Prostate gland (tissue), 2 donors: ENCODE results near the gene BAIAP3.

ENCODE experiments used
- POLR2AphosphoS5 ChIP-seq: sonication (generic); formaldehyde crosslinking; IDR thresholded peaks from one replicate; pipeline ENCODE4 v1.6.1; 2017; ENCODE audit warnings: antibody characterized with exemption
- TF ChIP-seq, protein P1 (sequence below), 4 experiments: fragments of 200-600 bp in 2 of 4; fragments of 450-650 bp in 2 of 4; sonication (generic) in 2 of 4; IDR thresholded peaks; 1 replicate in 3 of 4; 2 replicates in 1 of 4; pipeline ENCODE4 v1.5.1; 2016 to 2019; ENCODE audit warnings: antibody characterized with exemption in 4 of 4, mild to moderate bottlenecking in 2 of 4, moderate library complexity in 2 of 4

DNA sequence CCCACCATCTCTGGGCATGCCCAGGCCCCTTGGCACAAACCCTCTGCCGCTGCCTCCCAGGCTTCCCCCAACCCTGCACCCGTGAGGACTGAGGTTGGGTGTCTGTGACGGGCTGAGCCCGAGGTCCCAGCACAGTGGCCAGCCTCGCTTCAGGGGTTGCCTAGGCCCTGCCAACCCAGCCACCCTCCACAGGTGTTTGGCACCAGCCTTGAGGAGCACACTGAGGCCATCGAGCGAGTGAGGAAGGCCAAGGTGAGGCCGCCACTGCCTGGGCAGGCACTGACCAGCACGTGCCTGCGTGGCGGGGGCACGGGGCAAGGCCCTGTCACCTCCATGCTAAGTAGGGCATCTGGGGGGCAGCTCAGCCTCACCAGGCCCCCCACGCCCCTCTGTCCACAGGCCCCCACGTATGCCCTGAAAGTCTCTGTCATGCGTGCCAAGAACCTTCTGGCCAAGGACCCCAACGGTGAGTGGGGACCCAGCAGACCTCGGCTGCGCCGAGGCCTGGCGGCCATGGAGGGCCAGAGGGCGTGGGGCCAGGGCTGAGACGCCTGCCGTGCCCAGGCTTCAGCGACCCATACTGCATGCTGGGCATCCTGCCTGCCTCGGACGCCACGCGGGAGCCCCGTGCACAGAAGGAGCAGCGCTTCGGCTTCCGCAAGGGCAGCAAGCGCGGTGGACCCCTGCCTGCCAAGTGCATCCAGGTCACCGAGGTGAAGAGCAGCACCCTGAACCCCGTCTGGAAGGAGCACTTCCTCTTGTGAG, 7.5 kb downstream of the BAIAP3 start:
- TF ChIP-seq, protein P1, sequence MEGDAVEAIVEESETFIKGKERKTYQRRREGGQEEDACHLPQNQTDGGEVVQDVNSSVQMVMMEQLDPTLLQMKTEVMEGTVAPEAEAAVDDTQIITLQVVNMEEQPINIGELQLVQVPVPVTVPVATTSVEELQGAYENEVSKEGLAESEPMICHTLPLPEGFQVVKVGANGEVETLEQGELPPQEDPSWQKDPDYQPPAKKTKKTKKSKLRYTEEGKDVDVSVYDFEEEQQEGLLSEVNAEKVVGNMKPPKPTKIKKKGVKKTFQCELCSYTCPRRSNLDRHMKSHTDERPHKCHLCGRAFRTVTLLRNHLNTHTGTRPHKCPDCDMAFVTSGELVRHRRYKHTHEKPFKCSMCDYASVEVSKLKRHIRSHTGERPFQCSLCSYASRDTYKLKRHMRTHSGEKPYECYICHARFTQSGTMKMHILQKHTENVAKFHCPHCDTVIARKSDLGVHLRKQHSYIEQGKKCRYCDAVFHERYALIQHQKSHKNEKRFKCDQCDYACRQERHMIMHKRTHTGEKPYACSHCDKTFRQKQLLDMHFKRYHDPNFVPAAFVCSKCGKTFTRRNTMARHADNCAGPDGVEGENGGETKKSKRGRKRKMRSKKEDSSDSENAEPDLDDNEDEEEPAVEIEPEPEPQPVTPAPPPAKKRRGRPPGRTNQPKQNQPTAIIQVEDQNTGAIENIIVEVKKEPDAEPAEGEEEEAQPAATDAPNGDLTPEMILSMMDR (IDR thresholded peaks at IDR 0.05): no peak
- no peak for TF ChIP-seq POLR2AphosphoS5
